Measurements from ENCODE around the gene STK17B. TPM values are rescaled to one million over a fixed set of nuclear protein-coding genes. Genes with fewer than 3 reads are reported as not detected.

Gene STK17B
- polyA plus RNA-seq, 1 experiment: 31.8 TPM

GRCh38 chr2:196153480-196153879, 17.9 kb downstream of the STK17B start:
- DNase-seq (ENCODE audit: low read depth, low spot score): no peak
- CTCF ChIA-PET: interaction anchor here (1.3 to 2.4 kb wide), 3 partner anchors 75 to 184 kb away, joined by 3 to 5 read pairs (median 5); no protein-coding TSS in a partner anchor
- Histone ChIP-seq H3K4me3 (ENCODE audit: low read depth, low read length) (no peak overlapping the region), H3K9me3 (ENCODE audit: control insufficient read depth, insufficient read depth, low read length) (no peaks in the 10 kb centered on the region; the same call in 1 of the 2 replicates), H3K27ac (ENCODE audit: low read depth, low read length) (no peak overlapping the region), H3K27me3 (ENCODE audit: control insufficient read depth, insufficient read depth, low read length) (no peaks in the 10 kb centered on the region)
- POLR2A ChIA-PET: no interaction called here
- TF ChIP-seq CTCF (IDR thresholded peaks at IDR 0.05; ENCODE audit: low read depth, low read length): no peak

GRCh38 chr2:196149948-196150347, 21.4 kb downstream of the STK17B start:
- Histone ChIP-seq H3K9me3 (ENCODE audit: control insufficient read depth, insufficient read depth, low read length) (no peaks in the 10 kb centered on the region; the same call in 1 of the 2 replicates), H3K27ac (ENCODE audit: low read depth, low read length) (no peak overlapping the region), H3K27me3 (ENCODE audit: control insufficient read depth, insufficient read depth, low read length) (no peaks in the 10 kb centered on the region), H3K4me3 (ENCODE audit: low read depth, low read length) (no peak overlapping the region)
- TF ChIP-seq CTCF (IDR thresholded peaks at IDR 0.05; ENCODE audit: low read depth, low read length): no peak
- ChIA-PET CTCF (interaction anchor here (1.0 kb wide), 1 partner anchor 163 kb away, joined by 4 read pairs; no protein-coding TSS in a partner anchor), POLR2A (no interaction called here)
- no peak for DNase-seq (ENCODE audit: low read depth, low spot score)

GRCh38 chr2:196148736-196149135, 22.6 kb downstream of the STK17B start:
- Histone ChIP-seq H3K27me3 (ENCODE audit: control insufficient read depth, insufficient read depth, low read length) (no peaks in the 10 kb centered on the region), H3K27ac (ENCODE audit: low read depth, low read length) (no peak overlapping the region), H3K4me3 (ENCODE audit: low read depth, low read length) (no peak overlapping the region), H3K9me3 (ENCODE audit: control insufficient read depth, insufficient read depth, low read length) (no peaks in the 10 kb centered on the region; the same call in 1 of the 2 replicates)
- no peak for TF ChIP-seq CTCF (IDR thresholded peaks at IDR 0.05; ENCODE audit: low read depth, low read length)
- CTCF ChIA-PET: interaction anchor here (1.0 kb wide), 1 partner anchor 189 kb away, joined by 3 read pairs; no protein-coding TSS in a partner anchor
- DNase-seq (ENCODE audit: low read depth, low spot score): no peak
- POLR2A ChIA-PET: no interaction called here

- no peak for TF ChIP-seq CTCF (IDR thresholded peaks at IDR 0.05; ENCODE audit: low read depth, low read length)
- DNase-seq (ENCODE audit: low read depth, low spot score): no peak
- ChIA-PET POLR2A (no interaction called here), CTCF (interaction anchor here (1.4 kb wide), 1 partner anchor 10 kb away, joined by 3 read pairs; no protein-coding TSS in a partner anchor)
- Histone ChIP-seq H3K27ac (ENCODE audit: low read depth, low read length) (no peak overlapping the region), H3K27me3 (ENCODE audit: control insufficient read depth, insufficient read depth, low read length) (no peaks in the 10 kb centered on the region), H3K4me3 (ENCODE audit: low read depth, low read length) (no peak overlapping the region), H3K9me3 (ENCODE audit: control insufficient read depth, insufficient read depth, low read length) (no peaks in the 10 kb centered on the region)
Measured at GRCh38 chr2:196145256-196145655, 26.1 kb downstream of the STK17B start.

GRCh38 chr2:196144513-196145126, 26.8 kb downstream of the STK17B start:
- Histone ChIP-seq H3K27me3 (ENCODE audit: control insufficient read depth, insufficient read depth, low read length) (no peaks in the 10 kb centered on the region), H3K9me3 (ENCODE audit: control insufficient read depth, insufficient read depth, low read length) (no peaks in the 10 kb centered on the region), H3K4me3 (ENCODE audit: low read depth, low read length) (no peak overlapping the region), H3K27ac (ENCODE audit: low read depth, low read length) (no peak overlapping the region)
- no peak for DNase-seq (ENCODE audit: low read depth, low spot score)
- ChIA-PET CTCF (interaction anchor here (0.9 to 1.4 kb wide), 2 partner anchors 9 to 193 kb away, joined by 3 to 4 read pairs; no protein-coding TSS in a partner anchor), POLR2A (no interaction called here)
- TF ChIP-seq CTCF (IDR thresholded peaks at IDR 0.05; ENCODE audit: low read depth, low read length): no peak
